GM10248 (cell line): ENCODE results near the gene KRTAP10-5.

Source experiments
- CTCF ChIA-PET: fragments of 300-600 bp; sonication (Branson Sonifier 250); formaldehyde crosslinking; extraction: SDS; loops from one replicate; lab custom pipeline; 2021; ENCODE audit warnings: antibody characterized with exemption; lab: Yijun Ruan, JAX
- POLR2A ChIA-PET: fragments of 350-650 bp; sonication (Branson Sonifier 250); formaldehyde crosslinking; extraction: SDS; loops from one replicate; lab custom pipeline; 2020; ENCODE audit warnings: antibody characterized with exemption; lab: Yijun Ruan, JAX
- DNase-seq: peaks from one replicate; pipeline ENCODE4 v3.0.0; 2012; ENCODE audit errors: extremely low spot score
- TF ChIP-seq, protein P1 (sequence below): IDR thresholded peaks from 2 replicates; pipeline ENCODE4 v1.5.1; 2012; ENCODE audit warnings: mild to moderate bottlenecking, low read depth; ENCODE audit errors: extremely low read depth, missing control alignments, control extremely low read depth

Gene KRTAP10-5

DNA sequence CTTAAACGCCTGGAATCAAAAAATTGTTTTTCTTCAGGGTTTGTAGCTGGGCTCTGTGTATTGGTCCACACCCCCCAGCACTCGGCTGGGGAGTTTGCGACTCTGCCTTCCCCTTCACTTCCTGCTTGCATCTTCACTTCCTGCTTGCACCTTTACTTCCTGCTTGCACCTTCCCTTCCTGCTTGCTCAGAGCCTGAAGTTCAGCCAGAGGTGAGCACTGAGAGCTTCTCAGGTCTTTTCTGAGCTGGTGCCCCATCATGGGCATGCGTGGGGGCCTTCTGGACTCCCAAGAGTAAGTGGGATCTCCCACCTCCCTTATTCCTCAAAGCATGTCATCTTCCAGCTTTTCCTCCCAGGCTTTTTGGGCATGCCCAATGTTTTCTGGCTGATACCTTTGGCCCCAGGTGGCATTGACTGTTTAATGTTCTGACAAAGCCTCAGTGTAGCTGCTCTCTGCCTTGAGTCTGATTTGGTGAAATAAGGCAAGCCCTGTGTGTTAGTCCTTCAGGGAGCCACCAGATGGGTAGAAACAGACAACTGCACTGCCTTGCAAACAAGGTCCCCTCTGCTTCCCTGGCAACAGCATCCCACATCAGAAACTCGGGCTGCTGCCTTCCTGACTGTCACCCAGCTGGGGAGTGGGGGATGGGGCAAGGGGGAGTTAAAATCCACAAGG, 32.6 kb downstream of the KRTAP10-5 start:
- no peak for DNase-seq
- TF ChIP-seq, protein P1, sequence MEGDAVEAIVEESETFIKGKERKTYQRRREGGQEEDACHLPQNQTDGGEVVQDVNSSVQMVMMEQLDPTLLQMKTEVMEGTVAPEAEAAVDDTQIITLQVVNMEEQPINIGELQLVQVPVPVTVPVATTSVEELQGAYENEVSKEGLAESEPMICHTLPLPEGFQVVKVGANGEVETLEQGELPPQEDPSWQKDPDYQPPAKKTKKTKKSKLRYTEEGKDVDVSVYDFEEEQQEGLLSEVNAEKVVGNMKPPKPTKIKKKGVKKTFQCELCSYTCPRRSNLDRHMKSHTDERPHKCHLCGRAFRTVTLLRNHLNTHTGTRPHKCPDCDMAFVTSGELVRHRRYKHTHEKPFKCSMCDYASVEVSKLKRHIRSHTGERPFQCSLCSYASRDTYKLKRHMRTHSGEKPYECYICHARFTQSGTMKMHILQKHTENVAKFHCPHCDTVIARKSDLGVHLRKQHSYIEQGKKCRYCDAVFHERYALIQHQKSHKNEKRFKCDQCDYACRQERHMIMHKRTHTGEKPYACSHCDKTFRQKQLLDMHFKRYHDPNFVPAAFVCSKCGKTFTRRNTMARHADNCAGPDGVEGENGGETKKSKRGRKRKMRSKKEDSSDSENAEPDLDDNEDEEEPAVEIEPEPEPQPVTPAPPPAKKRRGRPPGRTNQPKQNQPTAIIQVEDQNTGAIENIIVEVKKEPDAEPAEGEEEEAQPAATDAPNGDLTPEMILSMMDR, result no peak
- ChIA-PET POLR2A (no interaction called here), CTCF (no interaction called here)

DNA sequence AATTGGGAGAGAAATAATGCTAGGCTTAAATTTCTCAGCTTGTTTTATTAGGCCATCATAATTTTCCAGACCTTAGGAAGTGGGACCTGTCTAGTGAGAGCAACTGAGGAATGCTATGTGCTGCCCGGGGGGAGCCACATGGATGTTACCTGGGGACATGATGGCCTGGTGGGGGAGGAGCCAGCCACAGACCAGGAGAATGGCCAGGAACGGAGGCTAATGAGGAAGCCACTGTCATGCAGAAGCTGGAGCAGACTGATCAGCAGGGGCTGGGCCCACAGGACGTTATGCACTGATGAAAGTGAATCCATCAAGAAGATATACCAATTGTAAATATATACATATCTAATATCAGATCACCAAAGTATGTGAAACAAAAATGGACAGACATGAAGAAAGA, 35.8 kb downstream of the KRTAP10-5 start:
- ChIA-PET CTCF (interaction anchor here (1.0 kb wide), 1 partner anchor 24 kb away, joined by 3 read pairs; no protein-coding TSS in a partner anchor), POLR2A (no interaction called here)
- TF ChIP-seq, protein P1, result no peak
- no peak for DNase-seq

DNA sequence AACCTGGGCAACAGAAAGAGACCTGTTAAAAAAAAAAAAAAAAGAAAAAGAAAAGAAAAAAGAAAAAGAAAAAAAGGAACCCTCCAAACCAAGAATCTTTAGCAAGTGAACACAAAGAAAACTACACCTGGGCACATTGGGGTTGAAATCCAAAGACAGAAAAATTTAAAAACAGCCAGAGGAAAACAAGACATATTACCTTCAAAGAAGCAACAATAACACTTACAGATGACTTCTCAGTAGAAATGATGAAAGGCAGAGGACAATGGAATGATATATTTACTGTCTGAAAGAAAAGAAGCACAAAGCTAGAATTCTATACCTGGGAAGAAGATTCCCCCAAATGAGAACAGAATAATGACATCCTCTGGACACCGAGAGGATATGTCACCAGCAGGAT, 37.7 kb downstream of the KRTAP10-5 start:
- CTCF ChIA-PET, result no interaction called here
- POLR2A ChIA-PET, result no interaction called here
- DNase-seq, result no peak
- TF ChIP-seq, protein P1, result no peak

DNA sequence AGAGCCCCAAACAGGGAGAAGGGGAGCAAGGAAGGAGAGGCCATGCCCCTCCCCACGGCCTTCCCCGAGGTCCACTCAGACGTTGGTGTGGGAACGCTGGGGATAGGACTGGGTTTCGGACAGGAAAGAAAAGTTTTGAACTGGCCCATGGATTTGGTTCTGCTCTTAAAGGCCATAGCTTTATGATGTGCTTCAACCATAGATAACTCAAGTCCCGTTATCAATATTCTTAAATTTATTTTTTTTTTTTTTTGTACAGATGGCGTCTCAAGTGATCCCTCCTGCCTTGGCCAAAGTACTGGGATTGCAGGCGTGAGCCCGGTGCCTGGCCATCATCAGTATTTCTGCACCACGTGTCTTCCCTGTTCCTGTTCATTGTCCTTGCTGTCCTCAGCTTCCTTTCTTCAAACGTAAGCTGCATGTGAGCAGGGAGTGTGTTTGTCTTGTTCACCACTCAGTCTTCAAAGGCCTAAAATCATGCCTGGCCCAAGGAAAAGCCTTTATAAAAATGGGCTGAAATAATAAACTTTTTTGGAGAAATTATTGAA, 39.6 kb downstream of the KRTAP10-5 start:
- ChIA-PET POLR2A (no interaction called here), CTCF (interaction anchor here (2.9 kb wide), 1 partner anchor 252 kb away, joined by 7 read pairs; no protein-coding TSS in a partner anchor)
- no peak for DNase-seq
- TF ChIP-seq, protein P1, result no peak

DNA sequence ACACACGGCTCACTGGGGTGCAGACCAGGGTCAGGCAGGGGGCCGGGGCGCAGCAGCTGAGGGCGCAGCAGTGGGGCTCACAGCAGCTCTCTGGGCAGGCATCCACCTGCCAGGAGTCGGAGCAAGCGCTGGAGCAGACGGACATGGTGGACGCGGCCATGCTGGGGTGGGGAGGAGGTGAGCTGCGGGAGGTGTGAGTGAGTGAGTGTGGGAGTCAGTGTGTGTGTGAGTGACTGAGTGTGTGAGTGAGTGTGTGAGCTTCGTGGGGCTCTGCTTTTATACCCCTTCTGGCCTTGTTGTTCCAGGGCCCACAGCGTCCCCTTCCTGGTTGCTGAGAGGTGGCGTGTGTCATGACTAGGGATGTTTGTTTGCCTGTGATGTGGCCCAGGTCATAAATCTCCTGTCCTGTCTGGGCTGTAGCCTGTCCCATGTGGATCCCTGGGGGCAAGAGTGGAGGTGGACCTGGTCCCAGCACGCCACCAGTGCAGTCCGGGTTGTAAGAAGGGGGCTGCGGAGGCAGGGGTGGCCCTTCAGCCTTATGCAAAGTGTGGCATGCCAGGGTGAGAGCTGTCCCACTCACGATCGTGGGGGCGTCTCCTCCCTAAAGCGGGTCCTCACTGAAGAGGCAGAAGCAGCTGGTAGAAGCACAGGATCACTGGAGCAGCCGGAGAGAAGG, 40.3 kb downstream of the KRTAP10-5 start, which contains the start of gene KRTAP10-1:
KRTAP10-1 (minus strand) TSS at position 205 of the 676 bp plus-strand sequence; CDS start at position 160, 45 bp downstream.
- ChIA-PET POLR2A (no interaction called here), CTCF (interaction anchor here (1.0 to 2.9 kb wide), 2 partner anchors 9 to 253 kb away, joined by 3 to 7 read pairs; no protein-coding TSS in a partner anchor)
- TF ChIP-seq, protein P1, result no peak
- no peak for DNase-seq

DNA sequence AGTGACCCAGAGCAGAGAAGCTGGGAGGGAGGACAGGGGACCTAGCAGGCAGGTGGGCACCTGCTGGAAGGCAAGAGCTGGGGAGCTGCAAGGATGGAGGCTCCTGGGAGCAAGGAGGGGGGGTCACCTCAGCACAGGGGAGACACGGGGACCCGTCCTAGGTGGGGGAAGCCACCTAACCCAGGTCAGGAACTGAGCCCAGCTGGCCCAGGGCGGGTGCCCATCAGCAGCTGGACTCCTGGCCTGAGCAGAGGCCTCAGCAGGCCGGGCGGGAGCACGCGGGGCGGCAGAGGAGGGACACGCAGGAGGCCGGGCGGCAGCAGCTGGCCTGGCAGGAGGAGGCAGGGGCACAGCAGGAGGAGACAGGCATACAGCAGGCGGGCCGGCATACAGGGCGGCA, 41.4 kb downstream of the KRTAP10-5 start:
- TF ChIP-seq, protein P1, result no peak
- ChIA-PET POLR2A (no interaction called here), CTCF (no interaction called here)
- DNase-seq, result no peak
